Transverse colon (tissue), 3 donors: Measurements from ENCODE around the gene KCNG4.

ENCODE experiments used
- POLR2A ChIP-seq: fragments of 450-650 bp; IDR thresholded peaks from one replicate; pipeline ENCODE4 v1.6.1; 2016; ENCODE audit warnings: antibody characterized with exemption, mild to moderate bottlenecking, moderate library complexity
- TF ChIP-seq, protein P1 (sequence below), 5 experiments: fragments of 200-600 bp in 3 of 5; fragments of 450-650 bp in 2 of 5; sonication (generic) in 3 of 5; IDR thresholded peaks; 1 replicate in 2 of 5; 2 replicates in 3 of 5; pipeline ENCODE4 v1.5.1; 2016 to 2017; ENCODE audit warnings: antibody characterized with exemption in 5 of 5, inconsistent platforms in 3 of 5, mild to moderate bottlenecking in 2 of 5, moderate library complexity in 1 of 5

DNA sequence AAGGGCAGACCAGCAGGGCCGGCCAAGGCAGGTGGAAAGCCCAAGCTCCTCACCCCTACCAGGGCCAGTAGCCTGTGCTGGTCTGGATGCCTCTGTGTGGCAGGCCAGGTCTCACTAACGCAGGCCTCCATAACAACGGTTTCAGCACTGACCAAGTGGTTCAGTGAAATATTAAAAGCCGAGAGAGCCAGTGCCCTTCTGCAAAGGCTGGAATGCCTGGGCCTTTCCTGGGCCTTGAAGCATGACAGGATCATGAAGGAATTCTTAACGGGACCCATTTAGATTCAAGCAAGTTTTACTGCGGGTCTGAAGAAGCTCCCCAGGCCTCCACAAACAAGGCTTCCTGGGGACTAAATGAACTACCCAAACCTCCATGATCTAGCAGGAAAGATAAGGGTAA is 32.6 kb downstream of the KCNG4 start:
- TF ChIP-seq, protein P1, sequence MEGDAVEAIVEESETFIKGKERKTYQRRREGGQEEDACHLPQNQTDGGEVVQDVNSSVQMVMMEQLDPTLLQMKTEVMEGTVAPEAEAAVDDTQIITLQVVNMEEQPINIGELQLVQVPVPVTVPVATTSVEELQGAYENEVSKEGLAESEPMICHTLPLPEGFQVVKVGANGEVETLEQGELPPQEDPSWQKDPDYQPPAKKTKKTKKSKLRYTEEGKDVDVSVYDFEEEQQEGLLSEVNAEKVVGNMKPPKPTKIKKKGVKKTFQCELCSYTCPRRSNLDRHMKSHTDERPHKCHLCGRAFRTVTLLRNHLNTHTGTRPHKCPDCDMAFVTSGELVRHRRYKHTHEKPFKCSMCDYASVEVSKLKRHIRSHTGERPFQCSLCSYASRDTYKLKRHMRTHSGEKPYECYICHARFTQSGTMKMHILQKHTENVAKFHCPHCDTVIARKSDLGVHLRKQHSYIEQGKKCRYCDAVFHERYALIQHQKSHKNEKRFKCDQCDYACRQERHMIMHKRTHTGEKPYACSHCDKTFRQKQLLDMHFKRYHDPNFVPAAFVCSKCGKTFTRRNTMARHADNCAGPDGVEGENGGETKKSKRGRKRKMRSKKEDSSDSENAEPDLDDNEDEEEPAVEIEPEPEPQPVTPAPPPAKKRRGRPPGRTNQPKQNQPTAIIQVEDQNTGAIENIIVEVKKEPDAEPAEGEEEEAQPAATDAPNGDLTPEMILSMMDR (IDR thresholded peaks at IDR 0.05) = no peak
- TF ChIP-seq POLR2A = no peak
